H1 (cell line): ENCODE results near the gene PDE9A. TPM values are rescaled to one million over a fixed set of nuclear protein-coding genes. Genes with fewer than 3 reads are reported as not detected.

Experiments
- CTCF ChIA-PET: fragments of 300-600 bp; sonication (Branson Sonifier 250); formaldehyde crosslinking; loops from one replicate; lab custom pipeline; 2021; ENCODE audit not compliant: partially characterized antibody; lab: Charles Lee
- POLR2A ChIA-PET: fragments of 300-600 bp; sonication (Branson Sonifier 250); formaldehyde crosslinking; loops from one replicate; lab custom pipeline; 2021; ENCODE audit warnings: inconsistent platforms; ENCODE audit not compliant: partially characterized antibody; lab: Charles Lee
- DNase-seq, 2 experiments: peaks; one replicate each; pipeline versions ENCODE4 v3.0.0 to v3.0.0-alpha.2; 2010 to 2022; ENCODE audit warnings: low spot score in 2 of 2, low read depth in 1 of 2, mixed read lengths in 1 of 2
- FAIRE-seq: peaks from 2 replicates; lab custom pipeline; 2011; peaks lifted over from hg19 to GRCh38; lab: Jason Lieb, UNC
- H2AFZ ChIP-seq: 2 replicates; pipeline ENCODE4 v1.8.1; 2012; ENCODE audit warnings: low read length, inconsistent platforms
- H2AK5ac ChIP-seq: 2 replicates; pipeline ENCODE4 v1.6.1; 2013; ENCODE audit warnings: low read depth, low read length
- H2BK120ac ChIP-seq: replicated peaks from 2 replicates; pipeline ENCODE3; 2013; ENCODE audit warnings: low read depth, low read length, inconsistent platforms
- H2BK12ac ChIP-seq: 2 replicates; pipeline ENCODE4 v1.6.1; 2013; ENCODE audit warnings: low read depth, low read length
- H2BK15ac ChIP-seq: 2 replicates; pipeline ENCODE4 v1.6.1; 2013; ENCODE audit warnings: low read length
- H2BK20ac ChIP-seq: 2 replicates; pipeline ENCODE4 v1.6.1; 2013; ENCODE audit warnings: low read length
- H2BK5ac ChIP-seq: 2 replicates; pipeline ENCODE4 v1.6.1; 2013; ENCODE audit warnings: low read depth, low read length
- H3K14ac ChIP-seq: 2 replicates; pipeline ENCODE4 v1.6.1; 2013; ENCODE audit warnings: inconsistent platforms; ENCODE audit not compliant: insufficient read length
- H3K18ac ChIP-seq: 2 replicates; pipeline ENCODE4 v1.6.1; 2013; ENCODE audit warnings: low read length; ENCODE audit errors: extremely low read depth
- H3K23ac ChIP-seq: 2 replicates; pipeline ENCODE4 v1.6.1; 2013; ENCODE audit warnings: inconsistent platforms; ENCODE audit not compliant: insufficient read length
- H3K23me2 ChIP-seq: 2 replicates; pipeline ENCODE4 v1.6.1; 2013; ENCODE audit warnings: low read depth, low read length
- H3K27ac ChIP-seq: 2 replicates; pipeline ENCODE4 v1.6.1; 2011; ENCODE audit warnings: low read depth, low read length, inconsistent platforms
- H3K27me3 ChIP-seq, 4 experiments: replicated peaks in 1 of 4; 1 replicate in 1 of 4; 2 replicates in 3 of 4; pipeline versions ENCODE4 v1.6.1 to v1.8.1; 2011 to 2013; ENCODE audit warnings: low read length in 3 of 4, mild to moderate bottlenecking in 3 of 4, inconsistent platforms in 2 of 4, mixed read lengths in 2 of 4, moderate library complexity in 1 of 4; ENCODE audit not compliant: control insufficient read depth in 3 of 4, insufficient read depth in 3 of 4; ENCODE audit errors: extremely low read depth in 1 of 4
- H3K36me3 ChIP-seq, 4 experiments: 2 replicates each; pipeline versions ENCODE4 v1.6.1 to v1.8.1; 2011 to 2013; ENCODE audit warnings: mild to moderate bottlenecking in 4 of 4, low read length in 3 of 4, moderate library complexity in 2 of 4, control low read depth in 1 of 4, inconsistent platforms in 1 of 4; ENCODE audit not compliant: insufficient read depth in 4 of 4, control insufficient read depth in 2 of 4
- H3K4ac ChIP-seq: replicated peaks from 2 replicates; pipeline ENCODE3; 2013; ENCODE audit warnings: low read length, low read depth, mixed read lengths, inconsistent platforms; ENCODE audit not compliant: insufficient read length
- H3K4me1 ChIP-seq, 4 experiments: replicated peaks in 1 of 4; 1 replicate in 1 of 4; 2 replicates in 3 of 4; pipeline versions ENCODE4 v1.6.1 to v1.8.1; 2011 to 2013; ENCODE audit warnings: low read length in 3 of 4, inconsistent platforms in 2 of 4, mixed read lengths in 1 of 4; ENCODE audit not compliant: insufficient read depth in 4 of 4, control insufficient read depth in 3 of 4
- H3K4me2 ChIP-seq, 2 experiments: 2 replicates each; pipeline versions ENCODE4 v1.6.1 to v1.8.1; 2011 to 2013; ENCODE audit warnings: low read depth in 2 of 2, low read length in 2 of 2, control low read depth in 1 of 2, inconsistent platforms in 1 of 2, mild to moderate bottlenecking in 1 of 2; ENCODE audit not compliant: insufficient read depth in 1 of 2
- H3K4me3 ChIP-seq, 4 experiments: fragments of 200-600, 300-600 bp in 1 of 4; sonication (generic), shearing (Covaris generic), sonication (Bioruptor Twin) in 1 of 4; 2 replicates each; pipeline versions ENCODE4 v1.5.1 to v1.8.1; 2011 to 2016; ENCODE audit warnings: low read length in 4 of 4, low read depth in 3 of 4, control low read depth in 2 of 4, inconsistent platforms in 2 of 4, mild to moderate bottlenecking in 2 of 4, mixed read lengths in 1 of 4, moderate library complexity in 1 of 4; ENCODE audit not compliant: insufficient read depth in 2 of 4; ENCODE audit errors: extremely low read depth in 1 of 4
- H3K56ac ChIP-seq: replicated peaks from 2 replicates; pipeline ENCODE3; 2013; ENCODE audit warnings: low read depth, mild to moderate bottlenecking, mixed read lengths, low read length, inconsistent platforms; ENCODE audit not compliant: insufficient read length
- H3K79me1 ChIP-seq: 2 replicates; pipeline ENCODE4 v1.6.1; 2013; ENCODE audit warnings: low read depth, low read length, control low read depth
- H3K79me2 ChIP-seq, 2 experiments: 2 replicates each; pipeline versions ENCODE4 v1.6.1 to v1.8.1; 2012 to 2013; ENCODE audit warnings: low read length in 2 of 2, mild to moderate bottlenecking in 2 of 2, inconsistent platforms in 1 of 2; ENCODE audit not compliant: insufficient read depth in 2 of 2, control insufficient read depth in 1 of 2
- H3K9ac ChIP-seq, 4 experiments: replicated peaks in 1 of 4; 1 replicate in 1 of 4; 2 replicates in 3 of 4; pipeline versions ENCODE4 v1.6.1 to v1.8.1; 2011 to 2013; ENCODE audit warnings: low read depth in 3 of 4, low read length in 3 of 4, control low read depth in 2 of 4, mild to moderate bottlenecking in 2 of 4, moderate library complexity in 2 of 4, inconsistent platforms in 1 of 4; ENCODE audit errors: extremely low read depth in 1 of 4
- H3K9me3 ChIP-seq, 2 experiments: 2 replicates each; pipeline versions ENCODE4 v1.6.1 to v1.8.1; 2012 to 2013; ENCODE audit warnings: mild to moderate bottlenecking in 2 of 2, moderate library complexity in 2 of 2, control low read depth in 1 of 2, inconsistent platforms in 1 of 2, low read depth in 1 of 2, low read length in 1 of 2, mixed read lengths in 1 of 2; ENCODE audit not compliant: insufficient read depth in 2 of 2
- H4K20me1 ChIP-seq, 2 experiments: replicated peaks in 1 of 2; 2 replicates each; pipeline versions ENCODE3 to v1.8.1; 2011 to 2013; ENCODE audit warnings: inconsistent platforms in 2 of 2, low read length in 2 of 2, mild to moderate bottlenecking in 1 of 2; ENCODE audit not compliant: insufficient read depth in 2 of 2, control insufficient read depth in 1 of 2
- H4K5ac ChIP-seq: 2 replicates; pipeline ENCODE4 v1.6.1; 2013; ENCODE audit warnings: low read length, low read depth, mixed read lengths, inconsistent platforms; ENCODE audit not compliant: insufficient read length
- H4K8ac ChIP-seq: 2 replicates; pipeline ENCODE4 v1.8.0; 2013; ENCODE audit warnings: mild to moderate bottlenecking, moderate library complexity, low read length, inconsistent platforms; ENCODE audit not compliant: insufficient read depth; ENCODE audit errors: extremely low read depth
- H4K91ac ChIP-seq: replicated peaks from 2 replicates; pipeline ENCODE3; 2013; ENCODE audit warnings: low read length, mixed read lengths, inconsistent platforms; ENCODE audit not compliant: insufficient read length
- CBX5 ChIP-seq: fragments of 300-800, 300-1000 bp; sonication (generic); IDR thresholded peaks from 2 replicates; pipeline ENCODE4 v1.7.1; 2016; ENCODE audit warnings: antibody characterized with exemption, low read length, low read depth
- FOSL1 ChIP-seq: IDR thresholded peaks from 2 replicates; pipeline ENCODE4 v1.6.1; 2011; ENCODE audit warnings: mild to moderate bottlenecking, low read depth, low read length, moderate library complexity; ENCODE audit not compliant: insufficient read depth
- NANOG ChIP-seq: IDR thresholded peaks from 2 replicates; pipeline ENCODE4 v1.6.1; 2011; ENCODE audit warnings: low read length, low read depth, mild to moderate bottlenecking, inconsistent platforms; ENCODE audit not compliant: insufficient read depth, poor library complexity, severe bottlenecking
- POLR2A ChIP-seq, 2 experiments: IDR thresholded peaks; 1 replicate in 1 of 2; 2 replicates in 1 of 2; pipeline ENCODE4 v1.6.1; 2011; ENCODE audit warnings: low read depth in 2 of 2, low read length in 2 of 2, mild to moderate bottlenecking in 2 of 2; ENCODE audit errors: control extremely low read depth in 1 of 2
- POLR2AphosphoS5 ChIP-seq: IDR thresholded peaks from 2 replicates; pipeline ENCODE4 v1.6.1; 2011; ENCODE audit warnings: low read depth, low read length
- RNF2 ChIP-seq: fragments of 200-900, 300-1000 bp; sonication (generic); IDR thresholded peaks from 2 replicates; pipeline ENCODE4 v1.7.1; 2016; ENCODE audit warnings: borderline replicate concordance, low read depth, mild to moderate bottlenecking, antibody characterized with exemption, low read length; ENCODE audit not compliant: poor library complexity, severe bottlenecking; ENCODE audit errors: missing control alignments
- SAP30 ChIP-seq: fragments of 300-600 bp; sonication (generic); IDR thresholded peaks from 2 replicates; pipeline ENCODE4 v1.7.1; 2012; ENCODE audit warnings: low read length, moderate library complexity, mild to moderate bottlenecking, inconsistent platforms; ENCODE audit not compliant: insufficient read depth, insufficient replicate concordance
- SUZ12 ChIP-seq: fragments of 200-600 bp; sonication (generic); IDR thresholded peaks from 2 replicates; pipeline ENCODE4 v1.6.1; 2012; ENCODE audit warnings: mild to moderate bottlenecking, inconsistent platforms, low read length, moderate library complexity, mixed read lengths
- TAF7 ChIP-seq: optimal IDR thresholded peaks from 2 replicates; pipeline ENCODE3; 2011; ENCODE audit warnings: low read depth, mild to moderate bottlenecking, inconsistent platforms, low read length, moderate library complexity, borderline replicate concordance
- TCF12 ChIP-seq: IDR thresholded peaks from 2 replicates; pipeline ENCODE4 v1.6.1; 2011; ENCODE audit warnings: low read depth, mild to moderate bottlenecking, low read length
- USF2 ChIP-seq: IDR thresholded peaks from 2 replicates; pipeline ENCODE4 v1.6.1; 2011; ENCODE audit warnings: low read length, improper control_type of control experiment
- WGBS, 2 experiments: shearing (Covaris generic) in 1 of 2; methylation state at CpG; one replicate each; pipeline versions ENCODE4 v1.1.6 to v1.1.7; 2013 to 2015; ENCODE audit warnings: low lambda C conversion rate in 2 of 2, mixed read lengths in 2 of 2, inconsistent platforms in 1 of 2, low coverage in 1 of 2, missing lambda C conversion rate in 1 of 2; ENCODE audit not compliant: insufficient replicate concordance in 2 of 2, insufficient coverage in 1 of 2, insufficient read length in 1 of 2; ENCODE audit errors: extremely low coverage in 1 of 2, missing lambda C conversion rate in 1 of 2; 5-methylcytosine and 5-hydroxymethylcytosine counted together
- polyA plus RNA-seq, 7 experiments: library from polyadenylated mRNA; depleted of rRNA in 3 of 7; stranded (reverse) in 5 of 7; unstranded in 2 of 7; fragments of >200 nt in 5 of 7; fragments of 200-250 nt in 2 of 7; gene quantifications; 1 replicate in 5 of 7; 2 replicates in 1 of 7; 4 replicates in 1 of 7; pipeline versions ENCODE4 v1.2.1 to v1.2.3, GENCODE V29; 2011 to 2013; ENCODE audit warnings: missing spikeins in 2 of 7, mixed read lengths in 2 of 7
- total RNA-seq: library from RNA; stranded (reverse); fragmentation: NEBNext Ultra II Directional; extraction: Animal tissue kit (Norgen Biotek cat#: 25700); gene quantifications from 2 replicates; pipeline ENCODE4 v1.2.1, GENCODE V29; 2021

The PDE9A gene
- total and polyA plus RNA-seq, 2 of the 8 experiments (the other 6 are each of a cell fraction or from before 2014, with no cell fraction given) = 39.2 to 45.9 TPM

DNA sequence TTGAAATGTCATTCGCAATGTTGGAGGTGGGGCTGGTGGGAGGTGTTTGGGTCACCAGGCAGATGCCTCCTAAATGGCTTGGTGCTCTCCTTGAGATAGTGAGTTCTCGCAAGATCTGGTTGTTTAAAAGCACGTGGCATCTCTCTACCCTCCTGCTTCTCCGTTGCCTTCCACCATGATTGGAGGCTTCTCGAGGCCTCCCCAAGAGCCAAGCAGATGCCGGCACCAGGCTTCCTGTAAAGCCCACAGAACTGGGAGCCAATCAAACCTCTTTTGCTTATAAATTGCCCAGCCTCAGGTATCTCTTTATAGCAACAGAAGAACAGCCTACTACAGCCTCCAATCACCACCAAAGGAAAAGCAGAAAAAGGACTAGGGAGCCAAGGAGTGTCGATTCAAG lies 80.5 kb downstream of the PDE9A start:
- ChIA-PET CTCF (interaction anchor here (1.4 kb wide), 1 partner anchor 13 kb away, joined by 4 read pairs; no protein-coding TSS in a partner anchor), POLR2A (no interaction called here)
- Histone ChIP-seq H2BK12ac (no peak overlapping the region), H3K18ac (no peak overlapping the region), H3K27me3 (no peaks in the 10 kb centered on the region), H4K5ac (no peak overlapping the region), H3K23ac (no peak overlapping the region), H3K79me1 (0 out of 2 replicates have a peak, but pooled peaks cover 2% of the 10 kb centered on the region), H3K4me3 (no peak overlapping the region), H4K8ac (no peak overlapping the region), H4K20me1 (peaks cover 0 to 1% of the 10 kb centered on the region in 2 experiments), H3K14ac (no peak overlapping the region), H3K23me2 (no peaks in the 10 kb centered on the region; the same call in 1 of the 2 replicates), H2AFZ (no peak overlapping the region), H2BK120ac (no peak overlapping the region), H2BK15ac (no peak overlapping the region), H2AK5ac (no peak overlapping the region), H3K4me1 (peaks cover 2 to 4% (median 3%) of the 10 kb centered on the region in 4 experiments; a peak in 3 of 7 replicates), H3K9me3 (no peaks in the 10 kb centered on the region), H4K91ac (no peak overlapping the region), H3K9ac (no peak overlapping the region), H3K36me3 (peaks cover 0 to 21% (median 12%) of the 10 kb centered on the region in 4 experiments; a peak in 6 of 8 replicates), H3K4me2 (no peak overlapping the region), H2BK5ac (no peak overlapping the region), H2BK20ac (no peak overlapping the region), H3K4ac (no peak overlapping the region), H3K56ac (no peak overlapping the region), H3K27ac (no peak overlapping the region), H3K79me2 (no peaks in the 10 kb centered on the region)
- TF ChIP-seq CBX5 (no peak), RNF2 (no peak), SAP30 (no peak), NANOG (no peak), USF2 (no peak), TCF12 (no peak), SUZ12 (no peak), POLR2A (IDR thresholded peaks at IDR 0.05; ENCODE audit: control extremely low read depth in 1 of 2, low read depth in 2 of 2, low read length in 2 of 2) (no peak), TAF7 (no peak), FOSL1 (no peak), POLR2AphosphoS5 (no peak)
- WGBS, 2 experiments = 93% methylated on average over 7 of the region's 7 CpGs; no CpG with 5 or more reads in 1 of the 2 experiments
- DNase-seq (no peak), FAIRE-seq (no peak)
